Mesothelial cell of epicardium (in vitro differentiated cells): ENCODE measurements around the gene PDZRN4. TPM values are rescaled to one million over a fixed set of nuclear protein-coding genes. Genes with fewer than 3 reads are reported as not detected.

Experiments
- DNase-seq, 2 experiments: peaks; one replicate each; pipeline ENCODE4 v3.0.0; 2021; ENCODE audit warnings: low spot score in 2 of 2; ENCODE audit not compliant: unreplicated experiment in 2 of 2
- H3K27ac Mint-ChIP-seq: 2 replicates; pipeline ENCODE4 v1.8.0; 2021; ENCODE audit warnings: mixed read lengths
- H3K27me3 Mint-ChIP-seq: 2 replicates; pipeline ENCODE4 v1.8.0; 2021; ENCODE audit warnings: low read depth, mixed read lengths
- H3K36me3 Mint-ChIP-seq: 2 replicates; pipeline ENCODE4 v1.8.0; 2021; ENCODE audit warnings: mixed read lengths
- H3K4me1 Mint-ChIP-seq: 2 replicates; pipeline ENCODE4 v1.8.0; 2021; ENCODE audit warnings: mixed read lengths
- H3K4me3 Mint-ChIP-seq: 2 replicates; pipeline ENCODE4 v1.8.0; 2021; ENCODE audit warnings: mild to moderate bottlenecking, moderate library complexity, mixed read lengths
- H3K9me3 Mint-ChIP-seq: 2 replicates; pipeline ENCODE4 v1.8.0; 2021; ENCODE audit warnings: mixed read lengths
- total RNA-seq: library from RNA; stranded (reverse); gene quantifications from 3 replicates; pipeline ENCODE4 v1.2.1, GENCODE V29; 2021
- TF ChIP-seq, protein P1 (sequence below): fragments of 200-600 bp; sonication (generic); IDR thresholded peaks from one replicate; pipeline ENCODE4 v1.5.0; 2021; ENCODE audit warnings: antibody characterized with exemption; ENCODE audit not compliant: unreplicated experiment

PDZRN4 gene
- total RNA-seq, 1 donor from 2014 or later: 1.5 TPM

DNA sequence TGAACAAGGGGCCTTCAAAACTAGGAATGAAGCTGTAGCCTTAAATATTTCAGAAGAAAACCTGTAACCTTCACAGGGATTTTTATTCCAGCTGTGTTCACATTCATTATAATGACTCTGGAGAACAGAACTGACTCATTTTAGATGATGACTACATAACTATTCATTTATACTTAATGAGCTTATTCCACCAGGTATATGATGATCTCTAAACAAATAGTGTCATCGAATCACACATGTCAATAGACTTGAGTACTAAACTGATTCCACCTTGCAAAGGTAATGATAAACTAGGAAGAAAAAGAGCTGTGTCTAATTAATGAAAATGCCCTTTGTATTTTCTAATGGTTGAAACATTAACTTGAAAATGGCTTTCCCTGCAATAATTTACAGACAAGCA is 433.2 kb downstream of the PDZRN4 start:
- Mint-ChIP-seq H3K27me3 (no peaks in the 10 kb centered on the region), H3K9me3 (peaks cover 7% of the 10 kb centered on the region), H3K27ac (no peak overlapping the region), H3K4me3 (no peak overlapping the region), H3K4me1 (peaks cover 4% of the 10 kb centered on the region), H3K36me3 (no peaks in the 10 kb centered on the region)
- DNase-seq: no peak
- TF ChIP-seq, protein P1, sequence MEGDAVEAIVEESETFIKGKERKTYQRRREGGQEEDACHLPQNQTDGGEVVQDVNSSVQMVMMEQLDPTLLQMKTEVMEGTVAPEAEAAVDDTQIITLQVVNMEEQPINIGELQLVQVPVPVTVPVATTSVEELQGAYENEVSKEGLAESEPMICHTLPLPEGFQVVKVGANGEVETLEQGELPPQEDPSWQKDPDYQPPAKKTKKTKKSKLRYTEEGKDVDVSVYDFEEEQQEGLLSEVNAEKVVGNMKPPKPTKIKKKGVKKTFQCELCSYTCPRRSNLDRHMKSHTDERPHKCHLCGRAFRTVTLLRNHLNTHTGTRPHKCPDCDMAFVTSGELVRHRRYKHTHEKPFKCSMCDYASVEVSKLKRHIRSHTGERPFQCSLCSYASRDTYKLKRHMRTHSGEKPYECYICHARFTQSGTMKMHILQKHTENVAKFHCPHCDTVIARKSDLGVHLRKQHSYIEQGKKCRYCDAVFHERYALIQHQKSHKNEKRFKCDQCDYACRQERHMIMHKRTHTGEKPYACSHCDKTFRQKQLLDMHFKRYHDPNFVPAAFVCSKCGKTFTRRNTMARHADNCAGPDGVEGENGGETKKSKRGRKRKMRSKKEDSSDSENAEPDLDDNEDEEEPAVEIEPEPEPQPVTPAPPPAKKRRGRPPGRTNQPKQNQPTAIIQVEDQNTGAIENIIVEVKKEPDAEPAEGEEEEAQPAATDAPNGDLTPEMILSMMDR: no peak
